Epithelial cell of esophagus (primary cell): ENCODE results near the gene TOMM7.
A peak's percentile ranks its signal among the peaks of the same experiment; 100 is the strongest.
"Not testable (repeated sequence)": the region's sequence is repeated elsewhere in the genome, so short reads cannot be mapped to it uniquely, and the experiment has no call there.

Experiments
- DNase-seq: peaks from one replicate; pipeline ENCODE4 v3.0.0; 2010; ENCODE audit warnings: low read depth
- H3K4me3 ChIP-seq: 2 replicates; pipeline ENCODE4 v1.5.1; 2011; ENCODE audit warnings: mild to moderate bottlenecking, low read length, control low read depth
- CTCF ChIP-seq: IDR thresholded peaks from 2 replicates; pipeline ENCODE4 v1.5.1; 2011; ENCODE audit warnings: low read depth, mild to moderate bottlenecking, low read length, control low read depth, inconsistent platforms; ENCODE audit not compliant: insufficient read depth; ENCODE audit errors: missing control alignments

Gene TOMM7

GRCh38 chr7:22786290-22786932, 36.2 kb downstream of the TOMM7 start:
- no peak overlapping the region for H3K4me3 ChIP-seq
- TF ChIP-seq CTCF, result no peak
- DNase-seq, result no peak

GRCh38 chr7:22784346-22784745, 38.3 kb downstream of the TOMM7 start:
- DNase-seq, result no peak
- TF ChIP-seq CTCF, result no peak
- no peak overlapping the region for H3K4me3 ChIP-seq

GRCh38 chr7:22783421-22783820, 39.2 kb downstream of the TOMM7 start:
- no peak for DNase-seq
- no peak for TF ChIP-seq CTCF
- no peak overlapping the region for H3K4me3 ChIP-seq

- TF ChIP-seq CTCF, result peak; percentile 92
- no peak overlapping the region for H3K4me3 ChIP-seq
- DNase-seq, result peak; percentile 70
Measured at GRCh38 chr7:22782616-22783232, 39.9 kb downstream of the TOMM7 start.

GRCh38 chr7:22781230-22781711, 41.4 kb downstream of the TOMM7 start:
- peak; percentile 46 for DNase-seq
- no peak for TF ChIP-seq CTCF
- no peak overlapping the region for H3K4me3 ChIP-seq

- not testable (repeated sequence) for DNase-seq, H3K4me3 ChIP-seq
Measured at GRCh38 chr7:22779730-22780323, 42.8 kb downstream of the TOMM7 start.

GRCh38 chr7:22776964-22777363, 45.7 kb downstream of the TOMM7 start:
- TF ChIP-seq CTCF, result no peak
- no peak overlapping the region for H3K4me3 ChIP-seq
- DNase-seq, result no peak
